Measurements from ENCODE around the gene KIF18A. TPM values are rescaled to one million over a fixed set of nuclear protein-coding genes. Genes with fewer than 3 reads are reported as not detected.

Gene KIF18A
- total RNA-seq, 1 experiment from 2014 or later: 20.6 TPM

GRCh38 chr11:28104984-28105383 lies 3.0 kb downstream of the KIF18A start:
- Mint-ChIP-seq H3K36me3 (no peaks in the 10 kb centered on the region), H3K27me3 (ENCODE audit: low read depth) (no peaks in the 10 kb centered on the region), H3K4me3 (no peak overlapping the region), H3K4me1 (peaks cover 23% of the 10 kb centered on the region), H3K9me3 (no peaks in the 10 kb centered on the region), H3K27ac (no peak overlapping the region)
- TF ChIP-seq ZNF219 (CRISPR knock-in tag; IDR thresholded peaks at IDR 0.05; ENCODE audit: borderline replicate concordance) (no peak), NFE2L1 (CRISPR knock-in tag; IDR thresholded peaks at IDR 0.05) (no peak), ETV6 (CRISPR knock-in tag; IDR thresholded peaks at IDR 0.05) (no peak), RELA (CRISPR knock-in tag; IDR thresholded peaks at IDR 0.05; ENCODE audit: borderline replicate concordance) (no peak), ZNF121 (CRISPR knock-in tag; IDR thresholded peaks at IDR 0.05) (no peak), NR3C1 (CRISPR knock-in tag; conservative IDR thresholded peaks at IDR 0.05; ENCODE audit: low read depth) (no peak), CBFB (CRISPR knock-in tag; IDR thresholded peaks at IDR 0.05; ENCODE audit: low read depth) (no peak), FOXJ3 (CRISPR knock-in tag; IDR thresholded peaks at IDR 0.05; ENCODE audit: borderline replicate concordance) (no peak), RORB (CRISPR knock-in tag; IDR thresholded peaks at IDR 0.05) (no peak), ARID4B (CRISPR knock-in tag; IDR thresholded peaks at IDR 0.05; ENCODE audit: borderline replicate concordance) (no peak), NR1H2 (CRISPR knock-in tag; IDR thresholded peaks at IDR 0.05) (no peak), GTF2I (CRISPR knock-in tag; conservative IDR thresholded peaks at IDR 0.05) (no peak)
- TF ChIP-seq, protein P1, sequence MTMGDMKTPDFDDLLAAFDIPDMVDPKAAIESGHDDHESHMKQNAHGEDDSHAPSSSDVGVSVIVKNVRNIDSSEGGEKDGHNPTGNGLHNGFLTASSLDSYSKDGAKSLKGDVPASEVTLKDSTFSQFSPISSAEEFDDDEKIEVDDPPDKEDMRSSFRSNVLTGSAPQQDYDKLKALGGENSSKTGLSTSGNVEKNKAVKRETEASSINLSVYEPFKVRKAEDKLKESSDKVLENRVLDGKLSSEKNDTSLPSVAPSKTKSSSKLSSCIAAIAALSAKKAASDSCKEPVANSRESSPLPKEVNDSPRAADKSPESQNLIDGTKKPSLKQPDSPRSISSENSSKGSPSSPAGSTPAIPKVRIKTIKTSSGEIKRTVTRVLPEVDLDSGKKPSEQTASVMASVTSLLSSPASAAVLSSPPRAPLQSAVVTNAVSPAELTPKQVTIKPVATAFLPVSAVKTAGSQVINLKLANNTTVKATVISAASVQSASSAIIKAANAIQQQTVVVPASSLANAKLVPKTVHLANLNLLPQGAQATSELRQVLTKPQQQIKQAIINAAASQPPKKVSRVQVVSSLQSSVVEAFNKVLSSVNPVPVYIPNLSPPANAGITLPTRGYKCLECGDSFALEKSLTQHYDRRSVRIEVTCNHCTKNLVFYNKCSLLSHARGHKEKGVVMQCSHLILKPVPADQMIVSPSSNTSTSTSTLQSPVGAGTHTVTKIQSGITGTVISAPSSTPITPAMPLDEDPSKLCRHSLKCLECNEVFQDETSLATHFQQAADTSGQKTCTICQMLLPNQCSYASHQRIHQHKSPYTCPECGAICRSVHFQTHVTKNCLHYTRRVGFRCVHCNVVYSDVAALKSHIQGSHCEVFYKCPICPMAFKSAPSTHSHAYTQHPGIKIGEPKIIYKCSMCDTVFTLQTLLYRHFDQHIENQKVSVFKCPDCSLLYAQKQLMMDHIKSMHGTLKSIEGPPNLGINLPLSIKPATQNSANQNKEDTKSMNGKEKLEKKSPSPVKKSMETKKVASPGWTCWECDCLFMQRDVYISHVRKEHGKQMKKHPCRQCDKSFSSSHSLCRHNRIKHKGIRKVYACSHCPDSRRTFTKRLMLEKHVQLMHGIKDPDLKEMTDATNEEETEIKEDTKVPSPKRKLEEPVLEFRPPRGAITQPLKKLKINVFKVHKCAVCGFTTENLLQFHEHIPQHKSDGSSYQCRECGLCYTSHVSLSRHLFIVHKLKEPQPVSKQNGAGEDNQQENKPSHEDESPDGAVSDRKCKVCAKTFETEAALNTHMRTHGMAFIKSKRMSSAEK (CRISPR knock-in tag; IDR thresholded peaks at IDR 0.05; ENCODE audit: borderline replicate concordance): no peak
- TF ChIP-seq, protein P2, sequence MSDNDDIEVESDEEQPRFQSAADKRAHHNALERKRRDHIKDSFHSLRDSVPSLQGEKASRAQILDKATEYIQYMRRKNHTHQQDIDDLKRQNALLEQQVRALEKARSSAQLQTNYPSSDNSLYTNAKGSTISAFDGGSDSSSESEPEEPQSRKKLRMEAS (CRISPR knock-in tag; IDR thresholded peaks at IDR 0.05): no peak
- TF ChIP-seq, protein P3, sequence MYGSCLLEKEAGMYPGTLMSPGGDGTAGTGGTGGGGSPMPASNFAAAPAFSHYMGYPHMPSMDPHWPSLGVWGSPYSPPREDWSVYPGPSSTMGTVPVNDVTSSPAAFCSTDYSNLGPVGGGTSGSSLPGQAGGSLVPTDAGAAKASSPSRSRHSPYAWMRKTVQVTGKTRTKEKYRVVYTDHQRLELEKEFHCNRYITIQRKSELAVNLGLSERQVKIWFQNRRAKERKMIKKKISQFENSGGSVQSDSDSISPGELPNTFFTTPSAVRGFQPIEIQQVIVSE (CRISPR knock-in tag; IDR thresholded peaks at IDR 0.05; ENCODE audit: borderline replicate concordance): no peak
- TF ChIP-seq, protein P4, sequence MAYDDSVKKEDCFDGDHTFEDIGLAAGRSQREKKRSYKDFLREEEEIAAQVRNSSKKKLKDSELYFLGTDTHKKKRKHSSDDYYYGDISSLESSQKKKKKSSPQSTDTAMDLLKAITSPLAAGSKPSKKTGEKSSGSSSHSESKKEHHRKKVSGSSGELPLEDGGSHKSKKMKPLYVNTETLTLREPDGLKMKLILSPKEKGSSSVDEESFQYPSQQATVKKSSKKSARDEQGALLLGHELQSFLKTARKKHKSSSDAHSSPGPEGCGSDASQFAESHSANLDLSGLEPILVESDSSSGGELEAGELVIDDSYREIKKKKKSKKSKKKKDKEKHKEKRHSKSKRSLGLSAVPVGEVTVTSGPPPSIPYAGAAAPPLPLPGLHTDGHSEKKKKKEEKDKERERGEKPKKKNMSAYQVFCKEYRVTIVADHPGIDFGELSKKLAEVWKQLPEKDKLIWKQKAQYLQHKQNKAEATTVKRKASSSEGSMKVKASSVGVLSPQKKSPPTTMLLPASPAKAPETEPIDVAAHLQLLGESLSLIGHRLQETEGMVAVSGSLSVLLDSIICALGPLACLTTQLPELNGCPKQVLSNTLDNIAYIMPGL (CRISPR knock-in tag; IDR thresholded peaks at IDR 0.05): no peak
- TF ChIP-seq, protein P5, sequence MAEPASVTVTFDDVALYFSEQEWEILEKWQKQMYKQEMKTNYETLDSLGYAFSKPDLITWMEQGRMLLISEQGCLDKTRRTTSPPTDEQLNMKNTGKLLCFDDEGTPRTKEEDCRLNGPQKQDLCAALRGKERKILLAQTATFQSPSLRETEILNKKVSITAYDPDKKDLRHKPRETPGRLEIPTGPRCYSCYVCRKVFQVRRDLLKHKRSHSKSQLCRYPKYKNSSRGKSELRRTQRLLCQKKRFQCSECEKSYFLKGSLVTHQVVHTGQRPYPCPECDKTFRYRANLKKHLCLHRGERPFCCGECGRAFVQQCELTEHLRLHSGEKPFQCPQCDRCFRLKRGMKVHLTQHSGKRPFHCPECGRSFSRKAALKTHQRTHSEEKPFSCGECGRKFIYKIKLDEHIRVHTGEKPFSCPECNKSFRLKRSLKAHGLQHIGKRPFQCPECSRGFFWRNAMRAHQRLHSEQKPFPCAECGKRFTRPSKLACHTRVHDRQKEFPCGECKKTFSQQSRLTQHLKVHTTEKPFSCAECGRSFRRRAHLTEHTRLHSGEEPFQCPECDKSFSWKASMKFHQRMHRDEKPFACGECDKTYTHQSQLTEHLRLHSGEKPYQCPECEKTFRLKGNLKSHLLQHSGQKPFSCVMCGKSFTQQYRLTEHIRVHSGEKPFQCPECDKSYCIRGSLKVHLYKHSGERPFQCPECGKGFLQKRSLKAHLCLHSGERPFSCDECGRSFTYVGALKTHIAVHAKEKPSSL (CRISPR knock-in tag; conservative IDR thresholded peaks at IDR 0.05): no peak
- TF ChIP-seq, protein P6, sequence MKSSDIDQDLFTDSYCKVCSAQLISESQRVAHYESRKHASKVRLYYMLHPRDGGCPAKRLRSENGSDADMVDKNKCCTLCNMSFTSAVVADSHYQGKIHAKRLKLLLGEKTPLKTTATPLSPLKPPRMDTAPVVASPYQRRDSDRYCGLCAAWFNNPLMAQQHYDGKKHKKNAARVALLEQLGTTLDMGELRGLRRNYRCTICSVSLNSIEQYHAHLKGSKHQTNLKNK (CRISPR knock-in tag; IDR thresholded peaks at IDR 0.05): no peak
- TF ChIP-seq, protein P7, sequence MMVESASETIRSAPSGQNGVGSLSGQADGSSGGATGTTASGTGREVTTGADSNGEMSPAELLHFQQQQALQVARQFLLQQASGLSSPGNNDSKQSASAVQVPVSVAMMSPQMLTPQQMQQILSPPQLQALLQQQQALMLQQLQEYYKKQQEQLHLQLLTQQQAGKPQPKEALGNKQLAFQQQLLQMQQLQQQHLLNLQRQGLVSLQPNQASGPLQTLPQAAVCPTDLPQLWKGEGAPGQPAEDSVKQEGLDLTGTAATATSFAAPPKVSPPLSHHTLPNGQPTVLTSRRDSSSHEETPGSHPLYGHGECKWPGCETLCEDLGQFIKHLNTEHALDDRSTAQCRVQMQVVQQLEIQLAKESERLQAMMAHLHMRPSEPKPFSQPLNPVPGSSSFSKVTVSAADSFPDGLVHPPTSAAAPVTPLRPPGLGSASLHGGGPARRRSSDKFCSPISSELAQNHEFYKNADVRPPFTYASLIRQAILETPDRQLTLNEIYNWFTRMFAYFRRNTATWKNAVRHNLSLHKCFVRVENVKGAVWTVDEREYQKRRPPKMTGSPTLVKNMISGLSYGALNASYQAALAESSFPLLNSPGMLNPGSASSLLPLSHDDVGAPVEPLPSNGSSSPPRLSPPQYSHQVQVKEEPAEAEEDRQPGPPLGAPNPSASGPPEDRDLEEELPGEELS (CRISPR knock-in tag; IDR thresholded peaks at IDR 0.05): no peak
- POLR2A ChIA-PET: no interaction called here
- ATAC-seq (no peak), DNase-seq (ENCODE audit: low spot score) (no peak)
- CTCF ChIA-PET: no interaction called here
